Activated T-helper 1 cell treated with anti-CD3 and anti-CD28 coated beads, Interleukin-12 subunit alpha, Interleukin-12 subunit beta, Interleukin-2, Interleukin-4 antibody, amounts not matched to agents 30 ng/mL and 10 ng/mL and 1 ng/mL, durations not matched to agents 14 hours and 24 hours and 36 hours (primary cell): ENCODE results near the gene PRKG1. TPM values are rescaled to one million over a fixed set of nuclear protein-coding genes. Genes with fewer than 3 reads are reported as not detected.

ENCODE experiments used
- DNase-seq: peaks from one replicate; pipeline ENCODE4 v3.0.0; 2021; ENCODE audit warnings: low spot score
- H3K27ac Mint-ChIP-seq: one replicate; pipeline ENCODE4 v1.8.0; 2021; ENCODE audit warnings: mild to moderate bottlenecking, mixed read lengths
- H3K27me3 Mint-ChIP-seq: one replicate; pipeline ENCODE4 v1.8.0; 2022; ENCODE audit warnings: mild to moderate bottlenecking, moderate library complexity, mixed read lengths; ENCODE audit not compliant: insufficient read depth
- H3K36me3 Mint-ChIP-seq: one replicate; pipeline ENCODE4 v1.8.0; 2021; ENCODE audit warnings: low read depth, mixed read lengths
- H3K4me1 Mint-ChIP-seq: one replicate; pipeline ENCODE4 v1.8.0; 2021; ENCODE audit warnings: low read depth, mixed read lengths
- H3K4me3 Mint-ChIP-seq: one replicate; pipeline ENCODE4 v1.8.0; 2021; ENCODE audit warnings: mild to moderate bottlenecking, moderate library complexity, mixed read lengths
- H3K9me3 Mint-ChIP-seq: one replicate; pipeline ENCODE4 v1.8.0; 2021; ENCODE audit warnings: mixed read lengths
- intact Hi-C: fragments of 100-400 bp; cut with micrococcal nuclease; formaldehyde crosslinking; loops from one replicate; pipeline ENCODE4 v1.15.1; 2024
- total RNA-seq: library from RNA; stranded (reverse); gene quantifications from 2 replicates; pipeline ENCODE4 v1.2.3, GENCODE V29; 2022

Gene PRKG1
- total RNA-seq, 1 donor from 2014 or later = not detected

GRCh38 chr10:51788273-51788672 lies 714.0 kb downstream of the PRKG1 start:
- no peak for DNase-seq
- no peaks in the 10 kb centered on the region for H3K4me1 Mint-ChIP-seq
- intact Hi-C loops = no loop called here
- H3K9me3 Mint-ChIP-seq = peaks cover 15% of the 10 kb centered on the region
- H3K4me3 Mint-ChIP-seq = no peak overlapping the region
- H3K27ac Mint-ChIP-seq = no peak overlapping the region
- no peaks in the 10 kb centered on the region for H3K27me3 Mint-ChIP-seq
- peaks cover under 1% of the 10 kb centered on the region for H3K36me3 Mint-ChIP-seq

- H3K27ac Mint-ChIP-seq = no peak overlapping the region
- peaks cover 20% of the 10 kb centered on the region for H3K9me3 Mint-ChIP-seq
- no peaks in the 10 kb centered on the region for H3K27me3 Mint-ChIP-seq
- peaks cover 2% of the 10 kb centered on the region for H3K36me3 Mint-ChIP-seq
- intact Hi-C loops = no loop called here
- no peak for DNase-seq
- H3K4me3 Mint-ChIP-seq = no peak overlapping the region
- no peaks in the 10 kb centered on the region for H3K4me1 Mint-ChIP-seq
These were observed 714.8 kb downstream of the PRKG1 start for GRCh38 chr10:51789118-51789517.

- peaks cover 21% of the 10 kb centered on the region for H3K9me3 Mint-ChIP-seq
- no peaks in the 10 kb centered on the region for H3K4me1 Mint-ChIP-seq
- H3K27me3 Mint-ChIP-seq = no peaks in the 10 kb centered on the region
- intact Hi-C loops = no loop called here
- no peak overlapping the region for H3K4me3 Mint-ChIP-seq
- no peak for DNase-seq
- no peak overlapping the region for H3K27ac Mint-ChIP-seq
- H3K36me3 Mint-ChIP-seq = peaks cover 2% of the 10 kb centered on the region
These were observed 715.6 kb downstream of the PRKG1 start for GRCh38 chr10:51789903-51790302.

- Mint-ChIP-seq H3K36me3 (peaks cover 2% of the 10 kb centered on the region), H3K4me3 (no peak overlapping the region), H3K27me3 (peaks cover 5% of the 10 kb centered on the region), H3K4me1 (no peaks in the 10 kb centered on the region), H3K27ac (no peak overlapping the region), H3K9me3 (peaks cover 21% of the 10 kb centered on the region)
- intact Hi-C loops = no loop called here
- DNase-seq = no peak
These were observed 718.4 kb downstream of the PRKG1 start for GRCh38 chr10:51792678-51793077.

GRCh38 chr10:51800121-51800520 lies 725.8 kb downstream of the PRKG1 start:
- H3K4me1 Mint-ChIP-seq = no peaks in the 10 kb centered on the region
- peaks cover 14% of the 10 kb centered on the region for H3K27me3 Mint-ChIP-seq
- no peak overlapping the region for H3K27ac Mint-ChIP-seq
- no peaks in the 10 kb centered on the region for H3K9me3 Mint-ChIP-seq
- H3K36me3 Mint-ChIP-seq = no peaks in the 10 kb centered on the region
- no peak overlapping the region for H3K4me3 Mint-ChIP-seq
- intact Hi-C loops = no loop called here
- DNase-seq = no peak

- intact Hi-C loops = no loop called here
- Mint-ChIP-seq H3K27ac (no peak overlapping the region), H3K4me1 (no peaks in the 10 kb centered on the region), H3K36me3 (no peaks in the 10 kb centered on the region), H3K27me3 (peaks cover 14% of the 10 kb centered on the region), H3K9me3 (no peaks in the 10 kb centered on the region), H3K4me3 (no peak overlapping the region)
- no peak for DNase-seq
These were observed 726.6 kb downstream of the PRKG1 start for GRCh38 chr10:51800725-51801424.

- Mint-ChIP-seq H3K36me3 (no peaks in the 10 kb centered on the region), H3K9me3 (no peaks in the 10 kb centered on the region), H3K27ac (no peak overlapping the region), H3K27me3 (peaks cover 10% of the 10 kb centered on the region), H3K4me3 (no peak overlapping the region), H3K4me1 (no peaks in the 10 kb centered on the region)
- DNase-seq = no peak
- intact Hi-C loops = no loop called here
These were observed 727.7 kb downstream of the PRKG1 start for GRCh38 chr10:51802030-51802429.

GRCh38 chr10:51804866-51805265 lies 730.6 kb downstream of the PRKG1 start:
- H3K9me3 Mint-ChIP-seq = no peaks in the 10 kb centered on the region
- H3K36me3 Mint-ChIP-seq = no peaks in the 10 kb centered on the region
- intact Hi-C loops = no loop called here
- no peak overlapping the region for H3K4me3 Mint-ChIP-seq
- DNase-seq = no peak
- no peaks in the 10 kb centered on the region for H3K4me1 Mint-ChIP-seq
- no peak overlapping the region for H3K27ac Mint-ChIP-seq
- peaks cover 7% of the 10 kb centered on the region for H3K27me3 Mint-ChIP-seq

GRCh38 chr10:51806079-51806835 lies 732.0 kb downstream of the PRKG1 start:
- Mint-ChIP-seq H3K4me3 (no peak overlapping the region), H3K4me1 (no peaks in the 10 kb centered on the region), H3K27ac (no peak overlapping the region), H3K36me3 (no peaks in the 10 kb centered on the region), H3K9me3 (no peaks in the 10 kb centered on the region), H3K27me3 (peaks cover 4% of the 10 kb centered on the region)
- DNase-seq = no peak
- intact Hi-C loops = no loop called here

GRCh38 chr10:51808187-51808586 lies 733.9 kb downstream of the PRKG1 start:
- Mint-ChIP-seq H3K27ac (no peak overlapping the region), H3K27me3 (peaks cover 4% of the 10 kb centered on the region), H3K4me1 (no peaks in the 10 kb centered on the region), H3K4me3 (no peak overlapping the region), H3K36me3 (no peaks in the 10 kb centered on the region), H3K9me3 (no peaks in the 10 kb centered on the region)
- no peak for DNase-seq
- intact Hi-C loops = no loop called here

- no peaks in the 10 kb centered on the region for H3K36me3 Mint-ChIP-seq
- intact Hi-C loops = no loop called here
- no peak overlapping the region for H3K4me3 Mint-ChIP-seq
- peaks cover 5% of the 10 kb centered on the region for H3K27me3 Mint-ChIP-seq
- H3K27ac Mint-ChIP-seq = no peak overlapping the region
- no peak for DNase-seq
- H3K9me3 Mint-ChIP-seq = no peaks in the 10 kb centered on the region
- no peaks in the 10 kb centered on the region for H3K4me1 Mint-ChIP-seq
These were observed 741.4 kb downstream of the PRKG1 start for GRCh38 chr10:51815723-51816122.

GRCh38 chr10:51821045-51821444 lies 746.8 kb downstream of the PRKG1 start:
- no peak for DNase-seq
- intact Hi-C loops = no loop called here
- no peaks in the 10 kb centered on the region for H3K36me3 Mint-ChIP-seq
- H3K4me3 Mint-ChIP-seq = no peak overlapping the region
- H3K4me1 Mint-ChIP-seq = no peaks in the 10 kb centered on the region
- no peak overlapping the region for H3K27ac Mint-ChIP-seq
- H3K27me3 Mint-ChIP-seq = peaks cover 14% of the 10 kb centered on the region
- no peaks in the 10 kb centered on the region for H3K9me3 Mint-ChIP-seq

GRCh38 chr10:51821745-51822144 lies 747.5 kb downstream of the PRKG1 start:
- H3K27me3 Mint-ChIP-seq = peaks cover 14% of the 10 kb centered on the region
- no peak overlapping the region for H3K4me3 Mint-ChIP-seq
- intact Hi-C loops = no loop called here
- no peak overlapping the region for H3K27ac Mint-ChIP-seq
- no peaks in the 10 kb centered on the region for H3K9me3 Mint-ChIP-seq
- no peaks in the 10 kb centered on the region for H3K4me1 Mint-ChIP-seq
- no peaks in the 10 kb centered on the region for H3K36me3 Mint-ChIP-seq
- DNase-seq = no peak
